T1000 (cell line): ENCODE data around the gene PRMT5.

Experiments used
- DNase-seq: peaks from one replicate; lab custom pipeline; 2025; ENCODE audit warnings: mixed read lengths; lab: John Stamatoyannopoulos, UW

The PRMT5 gene

DNA sequence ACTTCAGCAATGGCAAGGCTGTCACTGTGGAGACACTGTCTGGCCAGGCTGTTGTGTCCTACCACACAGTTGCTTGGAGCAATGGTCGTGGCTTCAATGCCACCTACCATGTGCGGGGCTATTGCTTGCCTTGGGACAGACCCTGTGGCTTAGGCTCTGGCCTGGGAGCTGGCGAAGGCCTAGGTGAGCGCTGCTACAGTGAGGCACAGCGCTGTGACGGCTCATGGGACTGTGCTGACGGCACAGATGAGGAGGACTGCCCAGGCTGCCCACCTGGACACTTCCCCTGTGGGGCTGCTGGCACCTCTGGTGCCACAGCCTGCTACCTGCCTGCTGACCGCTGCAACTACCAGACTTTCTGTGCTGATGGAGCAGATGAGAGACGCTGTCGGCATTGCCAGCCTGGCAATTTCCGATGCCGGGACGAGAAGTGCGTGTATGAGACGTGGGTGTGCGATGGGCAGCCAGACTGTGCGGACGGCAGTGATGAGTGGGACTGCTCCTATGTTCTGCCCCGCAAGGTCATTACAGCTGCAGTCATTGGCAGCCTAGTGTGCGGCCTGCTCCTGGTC is 53.3 kb downstream of the PRMT5 start:
- DNase-seq: no peak

DNA sequence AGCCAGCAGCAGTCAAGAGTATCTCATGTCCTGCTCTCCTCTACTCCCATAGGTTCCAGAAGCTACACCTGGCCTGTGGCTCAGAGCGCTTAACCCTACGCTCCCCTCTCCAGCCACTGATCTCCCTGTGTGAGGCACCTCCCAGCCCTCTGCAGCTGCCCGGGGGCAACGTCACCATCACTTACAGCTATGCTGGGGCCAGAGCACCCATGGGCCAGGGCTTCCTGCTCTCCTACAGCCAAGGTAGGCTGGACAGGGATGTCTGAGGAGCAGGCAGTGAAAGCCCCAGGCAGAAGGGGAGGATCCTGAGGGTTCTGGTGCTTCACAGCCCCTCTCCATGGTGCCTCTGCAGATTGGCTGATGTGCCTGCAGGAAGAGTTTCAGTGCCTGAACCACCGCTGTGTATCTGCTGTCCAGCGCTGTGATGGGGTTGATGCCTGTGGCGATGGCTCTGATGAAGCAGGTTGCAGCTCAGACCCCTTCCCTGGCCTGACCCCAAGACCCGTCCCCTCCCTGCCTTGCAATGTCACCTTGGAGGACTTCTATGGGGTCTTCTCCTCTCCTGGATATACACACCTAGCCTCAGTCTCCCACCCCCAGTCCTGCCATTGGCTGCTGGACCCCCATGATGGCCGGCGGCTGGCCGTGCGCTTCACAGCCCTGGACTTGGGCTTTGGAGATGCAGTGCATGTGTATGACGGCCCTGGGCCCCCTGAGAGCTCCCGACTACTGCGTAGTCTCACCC is 54.0 kb downstream of the PRMT5 start:
- DNase-seq: no peak

DNA sequence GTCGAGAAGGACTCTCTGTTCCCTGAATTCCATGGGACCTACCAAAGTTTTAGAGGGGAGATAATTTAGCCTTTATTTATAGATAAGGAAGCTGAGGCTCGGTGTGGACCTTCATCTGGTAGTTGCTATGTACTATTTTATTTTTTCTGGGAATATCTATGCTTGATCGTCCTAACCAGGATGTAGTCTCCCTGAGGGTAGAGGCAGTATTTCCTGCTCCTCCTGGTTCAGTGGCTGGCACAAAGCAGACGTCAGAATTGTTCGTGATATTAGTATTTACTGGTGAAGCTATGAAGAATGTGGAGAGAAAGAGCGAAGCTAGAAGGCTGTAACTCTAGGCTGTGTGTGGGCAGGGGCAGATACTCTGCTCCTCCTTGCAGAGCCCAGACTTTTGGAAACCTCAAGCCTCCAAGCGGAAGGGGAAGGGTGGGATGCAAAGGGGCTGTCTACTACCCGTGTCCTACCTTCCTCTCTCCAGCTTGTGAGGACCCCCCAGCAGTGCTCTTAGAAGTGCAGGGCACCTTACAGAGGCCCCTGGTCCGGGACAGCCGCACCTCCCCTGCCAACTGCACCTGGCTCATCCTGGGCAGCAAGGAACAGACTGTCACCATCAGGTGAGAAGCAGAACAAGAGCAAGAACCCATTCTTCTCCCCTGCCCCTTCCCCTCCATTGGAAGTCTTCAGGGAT is 56.2 kb downstream of the PRMT5 start:
- DNase-seq: no peak

DNA sequence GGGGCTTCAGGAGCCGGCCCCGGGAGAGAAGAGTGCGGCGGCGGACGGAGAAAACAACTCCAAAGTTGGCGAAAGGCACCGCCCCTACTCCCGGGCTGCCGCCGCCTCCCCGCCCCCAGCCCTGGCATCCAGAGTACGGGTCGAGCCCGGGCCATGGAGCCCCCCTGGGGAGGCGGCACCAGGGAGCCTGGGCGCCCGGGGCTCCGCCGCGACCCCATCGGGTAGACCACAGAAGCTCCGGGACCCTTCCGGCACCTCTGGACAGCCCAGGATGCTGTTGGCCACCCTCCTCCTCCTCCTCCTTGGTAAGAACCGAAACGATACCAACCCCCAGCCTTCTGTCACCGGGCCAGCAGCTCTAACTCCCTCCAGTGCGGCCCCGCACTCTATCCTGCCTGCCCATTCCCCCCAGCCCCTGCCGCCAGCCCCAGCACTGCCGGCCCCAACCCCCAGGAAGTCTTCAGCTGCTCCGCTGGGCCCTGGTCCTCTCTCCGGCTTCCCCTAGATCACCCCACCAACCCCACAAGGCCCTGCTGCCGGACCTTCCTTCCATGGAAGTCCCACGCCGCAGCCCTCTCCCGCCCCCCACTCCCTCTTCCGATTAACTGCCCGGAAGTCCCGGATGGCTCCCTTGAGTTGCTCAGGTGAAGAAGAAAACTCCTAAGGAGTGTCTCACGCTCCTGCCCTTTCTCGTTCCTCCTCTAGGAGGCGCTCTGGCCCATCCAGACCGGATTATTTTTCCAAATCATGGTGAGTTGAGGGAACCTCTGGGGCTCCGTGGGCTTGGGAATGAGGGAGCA is 56.9 kb downstream of the PRMT5 start:
- DNase-seq: peak; percentile 59

GRCh38 chr14:22871224-22872032 is 57.7 kb downstream of the PRMT5 start, which contains the start of gene LRP10:
LRP10 (plus strand) TSS chr14:22871740; CDS start chr14:22872304, 564 bp downstream.
- peak; percentile 58 for DNase-seq

- DNase-seq: no peak
Measured at GRCh38 chr14:22870811-22871223, 58.4 kb downstream of the PRMT5 start.
